Measurements from ENCODE around the gene ZNF230.

DNA sequence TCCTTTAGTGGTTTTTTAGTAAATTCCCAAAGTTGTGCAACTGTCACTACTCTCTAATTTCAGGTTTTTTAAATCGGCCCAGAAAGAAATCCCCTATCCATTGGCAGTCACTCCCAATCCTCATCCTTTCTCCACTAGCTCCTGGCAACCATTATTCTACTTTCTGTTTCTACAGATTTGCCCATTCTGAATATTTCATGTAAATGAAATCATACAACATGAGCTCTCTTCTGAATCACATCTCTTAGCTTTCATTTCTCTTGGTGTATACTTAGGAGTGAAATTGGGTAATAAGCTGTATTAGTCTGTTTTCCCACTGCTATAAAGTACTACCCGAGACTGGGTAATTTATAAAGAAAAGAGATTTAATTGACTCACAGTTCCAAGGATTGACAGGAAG, 39.4 kb downstream of the ZNF230 start:
- TF ChIP-seq, protein P1, sequence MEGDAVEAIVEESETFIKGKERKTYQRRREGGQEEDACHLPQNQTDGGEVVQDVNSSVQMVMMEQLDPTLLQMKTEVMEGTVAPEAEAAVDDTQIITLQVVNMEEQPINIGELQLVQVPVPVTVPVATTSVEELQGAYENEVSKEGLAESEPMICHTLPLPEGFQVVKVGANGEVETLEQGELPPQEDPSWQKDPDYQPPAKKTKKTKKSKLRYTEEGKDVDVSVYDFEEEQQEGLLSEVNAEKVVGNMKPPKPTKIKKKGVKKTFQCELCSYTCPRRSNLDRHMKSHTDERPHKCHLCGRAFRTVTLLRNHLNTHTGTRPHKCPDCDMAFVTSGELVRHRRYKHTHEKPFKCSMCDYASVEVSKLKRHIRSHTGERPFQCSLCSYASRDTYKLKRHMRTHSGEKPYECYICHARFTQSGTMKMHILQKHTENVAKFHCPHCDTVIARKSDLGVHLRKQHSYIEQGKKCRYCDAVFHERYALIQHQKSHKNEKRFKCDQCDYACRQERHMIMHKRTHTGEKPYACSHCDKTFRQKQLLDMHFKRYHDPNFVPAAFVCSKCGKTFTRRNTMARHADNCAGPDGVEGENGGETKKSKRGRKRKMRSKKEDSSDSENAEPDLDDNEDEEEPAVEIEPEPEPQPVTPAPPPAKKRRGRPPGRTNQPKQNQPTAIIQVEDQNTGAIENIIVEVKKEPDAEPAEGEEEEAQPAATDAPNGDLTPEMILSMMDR (conservative IDR thresholded peaks at IDR 0.05; ENCODE audit: low read depth, low read length): no peak
- TF ChIP-seq RFX5 (IDR thresholded peaks at IDR 0.05; ENCODE audit: low read depth, low read length) (no peak), POLR2A (IDR thresholded peaks at IDR 0.05; ENCODE audit: low read depth, low read length) (no peak), SMC3 (IDR thresholded peaks at IDR 0.05; ENCODE audit: low read depth, low read length) (no peak), RAD21 (IDR thresholded peaks at IDR 0.05; ENCODE audit: low read length) (no peak), MAZ (IDR thresholded peaks at IDR 0.05; ENCODE audit: borderline replicate concordance, low read depth, low read length) (no peak), CHD1 (IDR thresholded peaks at IDR 0.05; ENCODE audit: low read depth, low read length) (no peak), MAFK (IDR thresholded peaks at IDR 0.05; ENCODE audit: low read depth, low read length) (no peak), MXI1 (IDR thresholded peaks at IDR 0.05; ENCODE audit: borderline replicate concordance, low read depth, low read length) (no peak), BHLHE40 (IDR thresholded peaks at IDR 0.05; ENCODE audit: low read depth, low read length) (no peak), CEBPB (IDR thresholded peaks at IDR 0.05; ENCODE audit: low read depth, low read length) (no peak)
- TF ChIP-seq, protein P2, sequence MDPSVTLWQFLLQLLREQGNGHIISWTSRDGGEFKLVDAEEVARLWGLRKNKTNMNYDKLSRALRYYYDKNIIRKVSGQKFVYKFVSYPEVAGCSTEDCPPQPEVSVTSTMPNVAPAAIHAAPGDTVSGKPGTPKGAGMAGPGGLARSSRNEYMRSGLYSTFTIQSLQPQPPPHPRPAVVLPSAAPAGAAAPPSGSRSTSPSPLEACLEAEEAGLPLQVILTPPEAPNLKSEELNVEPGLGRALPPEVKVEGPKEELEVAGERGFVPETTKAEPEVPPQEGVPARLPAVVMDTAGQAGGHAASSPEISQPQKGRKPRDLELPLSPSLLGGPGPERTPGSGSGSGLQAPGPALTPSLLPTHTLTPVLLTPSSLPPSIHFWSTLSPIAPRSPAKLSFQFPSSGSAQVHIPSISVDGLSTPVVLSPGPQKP (IDR thresholded peaks at IDR 0.05; ENCODE audit: borderline replicate concordance, low read depth, low read length): no peak
- TF ChIP-seq, protein P3, sequence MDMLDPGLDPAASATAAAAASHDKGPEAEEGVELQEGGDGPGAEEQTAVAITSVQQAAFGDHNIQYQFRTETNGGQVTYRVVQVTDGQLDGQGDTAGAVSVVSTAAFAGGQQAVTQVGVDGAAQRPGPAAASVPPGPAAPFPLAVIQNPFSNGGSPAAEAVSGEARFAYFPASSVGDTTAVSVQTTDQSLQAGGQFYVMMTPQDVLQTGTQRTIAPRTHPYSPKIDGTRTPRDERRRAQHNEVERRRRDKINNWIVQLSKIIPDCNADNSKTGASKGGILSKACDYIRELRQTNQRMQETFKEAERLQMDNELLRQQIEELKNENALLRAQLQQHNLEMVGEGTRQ (IDR thresholded peaks at IDR 0.05; ENCODE audit: low read depth, low read length): no peak

Measured in IMR-90 (cell line).